ENCODE measurements around the gene AQP9. TPM values are rescaled to one million over a fixed set of nuclear protein-coding genes. Genes with fewer than 3 reads are reported as not detected.

The AQP9 gene
- total RNA-seq, 1 experiment from 2014 or later: not detected

- Histone ChIP-seq H3K27ac (ENCODE audit: low read depth, low read length, poor library complexity, severe bottlenecking) (no peak overlapping the region), H3K36me3 (ENCODE audit: insufficient read depth, low read length, poor library complexity, severe bottlenecking) (no peaks in the 10 kb centered on the region), H3K4me3 (ENCODE audit: low read depth, low read length, poor library complexity, severe bottlenecking) (no peak overlapping the region), H3K9me3 (ENCODE audit: low read depth, low read length, poor library complexity, severe bottlenecking) (no peaks in the 10 kb centered on the region), H3K27me3 (replicated peaks; ENCODE audit: insufficient read depth, low read depth, low read length, poor library complexity) (no peaks in the 10 kb centered on the region), H3K4me1 (ENCODE audit: insufficient read depth, low read length, poor library complexity, severe bottlenecking) (no peaks in the 10 kb centered on the region)
- BruUV-seq (replicated peaks): no TSS peak
- DNase-seq (ENCODE audit: low spot score): no peak
- no peak for TF ChIP-seq EZH2 (IDR thresholded peaks at IDR 0.05; ENCODE audit: borderline replicate concordance, low read depth, low read length, poor library complexity, severe bottlenecking)
- CTCF ChIA-PET: no interaction called here
- intact Hi-C loops (cut with micrococcal nuclease; ENCODE audit: unreplicated experiment): no loop called here
- POLR2A ChIA-PET (ENCODE audit: low non-redundant PET): no interaction called here
Measured at GRCh38 chr15:58125333-58125732, 12.8 kb upstream of the AQP9 start.

- ChIA-PET POLR2A (ENCODE audit: low non-redundant PET) (no interaction called here), CTCF (no interaction called here)
- Histone ChIP-seq H3K9me3 (ENCODE audit: low read depth, low read length, poor library complexity, severe bottlenecking) (no peaks in the 10 kb centered on the region), H3K4me3 (ENCODE audit: low read depth, low read length, poor library complexity, severe bottlenecking) (no peak overlapping the region), H3K27me3 (replicated peaks; ENCODE audit: insufficient read depth, low read depth, low read length, poor library complexity) (peaks cover 6% of the 10 kb centered on the region), H3K36me3 (ENCODE audit: insufficient read depth, low read length, poor library complexity, severe bottlenecking) (no peaks in the 10 kb centered on the region), H3K4me1 (ENCODE audit: insufficient read depth, low read length, poor library complexity, severe bottlenecking) (no peaks in the 10 kb centered on the region), H3K27ac (ENCODE audit: low read depth, low read length, poor library complexity, severe bottlenecking) (no peak overlapping the region)
- TF ChIP-seq CTCF (conservative IDR thresholded peaks at IDR 0.05; ENCODE audit: low read depth, low read length) (no peak), EZH2 (IDR thresholded peaks at IDR 0.05; ENCODE audit: borderline replicate concordance, low read depth, low read length, poor library complexity, severe bottlenecking) (no peak)
- intact Hi-C loops (cut with micrococcal nuclease; ENCODE audit: unreplicated experiment): no loop called here
- BruUV-seq (replicated peaks): no TSS peak
- DNase-seq (ENCODE audit: low spot score): no peak
Measured at GRCh38 chr15:58134886-58135285, 3.3 kb upstream of the AQP9 start.

- no peak overlapping the region for H3K27ac ChIP-seq (ENCODE audit: low read depth, low read length, poor library complexity, severe bottlenecking)
- ChIA-PET CTCF (no interaction called here), POLR2A (ENCODE audit: low non-redundant PET) (no interaction called here)
- intact Hi-C loops (cut with micrococcal nuclease; ENCODE audit: unreplicated experiment): no loop called here
- TF ChIP-seq CTCF (conservative IDR thresholded peaks at IDR 0.05; ENCODE audit: low read depth, low read length): no peak
- TF ChIP-seq EZH2 (IDR thresholded peaks at IDR 0.05; ENCODE audit: borderline replicate concordance, low read depth, low read length, poor library complexity, severe bottlenecking): no peak
- H3K27me3 ChIP-seq (replicated peaks; ENCODE audit: insufficient read depth, low read depth, low read length, poor library complexity): peaks cover 6% of the 10 kb centered on the region
- H3K36me3 ChIP-seq (ENCODE audit: insufficient read depth, low read length, poor library complexity, severe bottlenecking): no peaks in the 10 kb centered on the region
- BruUV-seq (replicated peaks): no TSS peak
- no peaks in the 10 kb centered on the region for H3K9me3 ChIP-seq (ENCODE audit: low read depth, low read length, poor library complexity, severe bottlenecking)
- H3K4me1 ChIP-seq (ENCODE audit: insufficient read depth, low read length, poor library complexity, severe bottlenecking): no peaks in the 10 kb centered on the region
- no peak overlapping the region for H3K4me3 ChIP-seq (ENCODE audit: low read depth, low read length, poor library complexity, severe bottlenecking)
- DNase-seq (ENCODE audit: low spot score): no peak
Measured at GRCh38 chr15:58135511-58136174, 2.5 kb upstream of the AQP9 start.

- intact Hi-C loops (cut with micrococcal nuclease; ENCODE audit: unreplicated experiment): no loop called here
- CTCF ChIA-PET: no interaction called here
- H3K27ac ChIP-seq (ENCODE audit: low read depth, low read length, poor library complexity, severe bottlenecking): no peak overlapping the region
- TF ChIP-seq CTCF (conservative IDR thresholded peaks at IDR 0.05; ENCODE audit: low read depth, low read length) (no peak), EZH2 (IDR thresholded peaks at IDR 0.05; ENCODE audit: borderline replicate concordance, low read depth, low read length, poor library complexity, severe bottlenecking) (no peak)
- POLR2A ChIA-PET (ENCODE audit: low non-redundant PET): no interaction called here
- DNase-seq (ENCODE audit: low spot score): no peak
- no peak overlapping the region for H3K4me3 ChIP-seq (ENCODE audit: low read depth, low read length, poor library complexity, severe bottlenecking)
- no peaks in the 10 kb centered on the region for H3K36me3 ChIP-seq (ENCODE audit: insufficient read depth, low read length, poor library complexity, severe bottlenecking)
- no peaks in the 10 kb centered on the region for H3K4me1 ChIP-seq (ENCODE audit: insufficient read depth, low read length, poor library complexity, severe bottlenecking)
- H3K27me3 ChIP-seq (replicated peaks; ENCODE audit: insufficient read depth, low read depth, low read length, poor library complexity): peaks cover 6% of the 10 kb centered on the region
- H3K9me3 ChIP-seq (ENCODE audit: low read depth, low read length, poor library complexity, severe bottlenecking): no peaks in the 10 kb centered on the region
- no TSS peak for BruUV-seq (replicated peaks)
Measured at GRCh38 chr15:58136731-58137130, 1.4 kb upstream of the AQP9 start.
